Measurements from ENCODE around the gene MAN2B1. TPM values are rescaled to one million over a fixed set of nuclear protein-coding genes. Genes with fewer than 3 reads are reported as not detected.
"Not testable (repeated sequence)": the region's sequence is repeated elsewhere in the genome, so short reads cannot be mapped to it uniquely, and the experiment has no call there.

The MAN2B1 gene
- total RNA-seq, 4 donors from 2014 or later: 18.0 to 34.2 (median 29.3) TPM

DNA sequence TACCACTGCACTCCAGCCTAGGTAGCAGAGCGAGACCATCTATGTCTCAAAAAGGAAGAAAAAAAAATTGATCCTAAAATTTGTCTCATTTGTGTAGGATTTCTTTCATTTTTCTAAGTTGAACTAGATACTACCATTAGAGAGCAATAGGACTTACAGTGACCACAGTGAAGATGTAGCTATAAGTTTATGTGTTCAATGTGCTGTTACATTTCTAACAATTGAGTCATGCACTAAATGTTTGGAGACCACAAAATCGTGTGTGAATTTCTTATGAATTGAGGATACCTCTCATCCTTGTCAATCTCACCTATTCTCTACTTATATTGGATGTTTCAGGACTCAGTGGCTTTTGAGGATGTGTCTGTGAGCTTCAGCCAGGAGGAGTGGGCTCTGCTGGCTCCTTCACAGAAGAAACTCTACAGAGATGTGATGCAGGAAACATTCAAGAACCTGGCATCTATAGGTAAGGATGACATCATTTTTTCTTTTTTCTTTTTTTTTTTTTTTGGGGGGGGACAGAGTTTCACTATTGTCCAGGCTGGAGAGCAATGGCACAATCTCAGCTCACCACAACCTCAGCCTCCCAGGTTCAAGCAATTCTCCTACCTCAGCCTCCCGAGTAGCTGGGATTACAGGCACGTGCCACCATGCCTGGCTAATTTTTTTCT lies 43.0 kb downstream of the MAN2B1 start:
- peaks cover 24 to 49% of the 10 kb centered on the region in 2 donors for H3K36me3 ChIP-seq
- in situ Hi-C loops (cut with MboI; ENCODE audit: low sequenced_read_pairs in 4 of 4) (no loop called here), intact Hi-C loops (cut with DNase I; ENCODE audit: low total_unique reads) (no loop called here)
- peaks cover 0 to 11% (median 0%) of the 10 kb centered on the region in 3 donors for H3K9me3 ChIP-seq
- H3K4me1 ChIP-seq: no peaks in the 10 kb centered on the region
- H3K27me3 ChIP-seq: no peaks in the 10 kb centered on the region
- DNase-seq (no peak), ATAC-seq (no peak)
- no peak overlapping the region for H3K27ac ChIP-seq
- no peak overlapping the region for H3K4me3 ChIP-seq
- TF ChIP-seq, protein P1, sequence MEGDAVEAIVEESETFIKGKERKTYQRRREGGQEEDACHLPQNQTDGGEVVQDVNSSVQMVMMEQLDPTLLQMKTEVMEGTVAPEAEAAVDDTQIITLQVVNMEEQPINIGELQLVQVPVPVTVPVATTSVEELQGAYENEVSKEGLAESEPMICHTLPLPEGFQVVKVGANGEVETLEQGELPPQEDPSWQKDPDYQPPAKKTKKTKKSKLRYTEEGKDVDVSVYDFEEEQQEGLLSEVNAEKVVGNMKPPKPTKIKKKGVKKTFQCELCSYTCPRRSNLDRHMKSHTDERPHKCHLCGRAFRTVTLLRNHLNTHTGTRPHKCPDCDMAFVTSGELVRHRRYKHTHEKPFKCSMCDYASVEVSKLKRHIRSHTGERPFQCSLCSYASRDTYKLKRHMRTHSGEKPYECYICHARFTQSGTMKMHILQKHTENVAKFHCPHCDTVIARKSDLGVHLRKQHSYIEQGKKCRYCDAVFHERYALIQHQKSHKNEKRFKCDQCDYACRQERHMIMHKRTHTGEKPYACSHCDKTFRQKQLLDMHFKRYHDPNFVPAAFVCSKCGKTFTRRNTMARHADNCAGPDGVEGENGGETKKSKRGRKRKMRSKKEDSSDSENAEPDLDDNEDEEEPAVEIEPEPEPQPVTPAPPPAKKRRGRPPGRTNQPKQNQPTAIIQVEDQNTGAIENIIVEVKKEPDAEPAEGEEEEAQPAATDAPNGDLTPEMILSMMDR (IDR thresholded peaks at IDR 0.05 in 4 of 5, conservative IDR thresholded peaks at IDR 0.05 in 1 of 5): no peak
- TF ChIP-seq POLR2A (IDR thresholded peaks at IDR 0.05): no peak

DNA sequence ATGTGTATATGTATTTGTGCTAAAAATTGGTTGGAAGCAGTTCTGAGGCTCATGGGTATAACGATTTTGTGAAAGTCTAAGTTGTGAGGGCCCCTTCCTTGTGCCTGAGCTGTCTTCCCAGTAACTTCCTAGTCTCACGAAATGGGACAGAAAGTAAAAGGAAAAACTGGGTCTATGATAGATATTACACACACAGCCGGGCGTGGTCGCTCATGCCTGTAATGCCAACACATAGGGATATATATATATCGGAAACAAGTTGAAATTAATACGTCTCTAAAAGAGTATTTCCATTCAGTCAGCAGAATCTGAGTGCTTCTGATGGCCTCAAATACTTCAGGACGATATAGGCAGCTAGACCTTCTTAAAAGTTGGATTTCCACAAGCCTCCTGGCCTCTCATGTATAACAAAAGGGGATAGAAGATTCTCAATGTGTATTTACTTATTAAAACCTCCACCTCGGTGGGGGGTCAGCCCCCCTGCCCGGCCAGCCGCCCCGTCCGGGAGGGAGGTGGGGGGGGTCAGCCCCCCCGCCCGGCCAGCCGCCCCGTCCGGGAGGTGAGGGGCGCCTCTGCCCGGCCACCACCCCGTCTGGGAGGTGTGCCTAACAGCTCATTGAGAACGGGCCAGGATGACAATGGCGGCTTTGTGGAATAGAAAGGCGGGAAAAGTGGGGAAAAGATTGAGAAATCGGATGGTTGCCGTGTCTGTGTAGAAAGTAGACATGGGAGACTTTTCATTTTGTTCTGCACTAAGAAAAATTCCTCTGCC lies 45.1 kb downstream of the MAN2B1 start:
- H3K9me3 ChIP-seq; in situ Hi-C loops (cut with MboI; ENCODE audit: low sequenced_read_pairs in 4 of 4); ATAC-seq; H3K27ac ChIP-seq; H3K4me3 ChIP-seq; intact Hi-C loops (cut with DNase I; ENCODE audit: low total_unique reads); H3K27me3 ChIP-seq; DNase-seq: not testable (repeated sequence)
- peaks cover 11 to 29% of the 10 kb centered on the region in 2 donors for H3K36me3 ChIP-seq
- H3K4me1 ChIP-seq: peaks cover 4 to 16% of the 10 kb centered on the region in 2 donors

- Histone ChIP-seq H3K27me3 (no peaks in the 10 kb centered on the region), H3K4me1 (peaks cover 16 to 35% of the 10 kb centered on the region in 2 donors), H3K27ac (peak overlapping the region in 1 of 4 donors; percentile 47), H3K4me3 (no peak overlapping the region), H3K9me3 (no peaks in the 10 kb centered on the region), H3K36me3 (peaks cover 0 to 13% of the 10 kb centered on the region in 2 donors)
- TF ChIP-seq, protein P1 (IDR thresholded peaks at IDR 0.05 in 4 of 5, conservative IDR thresholded peaks at IDR 0.05 in 1 of 5): no peak
- TF ChIP-seq POLR2A (IDR thresholded peaks at IDR 0.05): no peak
- intact Hi-C loops (cut with DNase I; ENCODE audit: low total_unique reads): no loop called here
- in situ Hi-C loops (cut with MboI; ENCODE audit: low sequenced_read_pairs in 4 of 4): no loop called here
- ATAC-seq (no peak), DNase-seq (no peak)
These were observed 48.9 kb downstream of the MAN2B1 start for GRCh38 chr19:12617646-12618045.

DNA sequence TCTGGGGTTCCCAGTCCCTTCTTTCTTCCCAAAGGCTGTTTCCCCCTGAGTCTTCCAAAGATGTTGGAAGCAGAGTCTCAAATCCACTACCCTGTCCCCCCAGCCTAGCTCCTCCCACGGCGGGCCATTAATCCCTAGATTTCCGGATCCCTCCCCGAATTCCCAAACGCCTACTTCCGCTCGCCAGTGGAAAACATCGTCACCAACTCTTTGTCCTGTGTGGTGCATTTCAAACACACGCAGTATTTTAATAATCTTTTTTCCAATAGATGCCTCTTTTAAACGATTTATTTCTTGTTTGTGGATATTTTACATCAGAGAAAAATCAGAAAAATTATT lies 55.2 kb downstream of the MAN2B1 start:
- H3K36me3 ChIP-seq: peaks cover 0 to 27% of the 10 kb centered on the region in 2 donors
- TF ChIP-seq, protein P1 (IDR thresholded peaks at IDR 0.05 in 4 of 5, conservative IDR thresholded peaks at IDR 0.05 in 1 of 5): no peak
- no peak for TF ChIP-seq POLR2A (IDR thresholded peaks at IDR 0.05)
- in situ Hi-C loops (cut with MboI; ENCODE audit: low sequenced_read_pairs in 4 of 4): no loop called here
- peak; percentile 60 to 74 for DNase-seq
- intact Hi-C loops (cut with DNase I; ENCODE audit: low total_unique reads): loop anchor here (2.0 kb wide), 2 partner anchors 57 to 687 kb away; partner anchors contain the start of gene ZNF700
- peak overlapping the region; percentile 98 to 100 (median 99) for H3K27ac ChIP-seq
- peaks cover 28 to 45% of the 10 kb centered on the region in 2 donors for H3K4me1 ChIP-seq
- H3K27me3 ChIP-seq: no peaks in the 10 kb centered on the region
- ATAC-seq: peak; percentile 82
- H3K4me3 ChIP-seq: peak overlapping the region; percentile 81 to 100 (median 91)
- H3K9me3 ChIP-seq: no peaks in the 10 kb centered on the region
